Endothelial cell of umbilical vein (primary cell): ENCODE measurements around the gene ST6GALNAC4.

ENCODE experiments used
- EZH2 ChIP-seq: IDR thresholded peaks from 2 replicates; pipeline ENCODE4 v1.6.1; 2012; ENCODE audit warnings: borderline replicate concordance, low read depth, mild to moderate bottlenecking, moderate library complexity, low read length, inconsistent platforms; ENCODE audit not compliant: severe bottlenecking
- POLR2A ChIP-seq: IDR thresholded peaks from 2 replicates; pipeline ENCODE4 v1.6.1; 2012; ENCODE audit warnings: low read depth, mild to moderate bottlenecking, control low read depth, low read length
- POLR2AphosphoS5 ChIP-seq: IDR thresholded peaks from 2 replicates; pipeline ENCODE4 v1.6.1; 2012; ENCODE audit warnings: low read depth, mild to moderate bottlenecking, control low read depth, low read length, moderate library complexity; ENCODE audit not compliant: insufficient read depth
- TF ChIP-seq, protein P1 (sequence below), 2 donors: IDR thresholded peaks; 1 replicate in 1 of 2; 2 replicates in 1 of 2; pipeline ENCODE4 v1.5.1; 2011; ENCODE audit warnings: low read length in 2 of 2, mild to moderate bottlenecking in 2 of 2, moderate library complexity in 2 of 2, control low read depth in 1 of 2, inconsistent platforms in 1 of 2, low read depth in 1 of 2; ENCODE audit not compliant: insufficient read depth in 1 of 2; ENCODE audit errors: extremely low read depth in 1 of 2
- TF ChIP-seq, protein P2 (sequence below): IDR thresholded peaks from 2 replicates; pipeline ENCODE4 v1.6.1; 2011; ENCODE audit not compliant: insufficient read depth, insufficient read length

DNA sequence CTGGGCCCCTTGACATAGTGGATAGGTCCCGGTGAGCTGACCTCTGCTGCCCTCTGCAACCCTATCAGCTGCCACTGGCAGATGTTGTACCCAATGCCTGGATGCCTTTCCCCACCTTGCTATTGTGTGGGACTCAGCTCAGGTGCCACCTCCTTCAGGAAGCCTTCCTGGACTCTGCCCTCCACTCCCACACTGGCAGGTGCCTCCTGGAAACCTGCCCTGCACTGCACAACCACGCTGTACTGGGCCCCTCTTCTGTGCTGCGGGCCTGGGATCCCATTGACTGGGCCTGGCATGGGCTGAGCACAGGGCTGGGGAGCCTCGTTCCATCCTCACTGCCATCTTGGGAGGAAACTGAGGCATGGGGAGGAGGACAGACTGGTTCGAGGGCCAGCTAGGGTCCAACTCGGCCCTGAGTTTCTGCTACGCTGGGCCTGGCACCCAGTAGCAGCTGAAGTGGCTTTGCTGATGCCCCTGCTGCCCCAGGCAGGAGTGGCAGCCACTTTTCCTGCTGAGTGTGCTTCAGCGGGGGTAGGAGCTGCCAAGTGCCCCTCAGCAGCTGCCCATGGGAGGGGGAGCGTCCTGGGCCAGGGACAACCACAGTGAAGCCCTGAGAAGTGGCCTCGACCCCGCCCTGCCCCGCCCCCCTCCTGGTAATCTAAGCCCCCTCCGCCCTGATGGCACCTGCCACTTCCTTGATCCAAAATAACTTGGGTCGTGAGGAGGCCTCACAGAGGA, 40.6 kb downstream of the ST6GALNAC4 start:
- TF ChIP-seq, protein P1, sequence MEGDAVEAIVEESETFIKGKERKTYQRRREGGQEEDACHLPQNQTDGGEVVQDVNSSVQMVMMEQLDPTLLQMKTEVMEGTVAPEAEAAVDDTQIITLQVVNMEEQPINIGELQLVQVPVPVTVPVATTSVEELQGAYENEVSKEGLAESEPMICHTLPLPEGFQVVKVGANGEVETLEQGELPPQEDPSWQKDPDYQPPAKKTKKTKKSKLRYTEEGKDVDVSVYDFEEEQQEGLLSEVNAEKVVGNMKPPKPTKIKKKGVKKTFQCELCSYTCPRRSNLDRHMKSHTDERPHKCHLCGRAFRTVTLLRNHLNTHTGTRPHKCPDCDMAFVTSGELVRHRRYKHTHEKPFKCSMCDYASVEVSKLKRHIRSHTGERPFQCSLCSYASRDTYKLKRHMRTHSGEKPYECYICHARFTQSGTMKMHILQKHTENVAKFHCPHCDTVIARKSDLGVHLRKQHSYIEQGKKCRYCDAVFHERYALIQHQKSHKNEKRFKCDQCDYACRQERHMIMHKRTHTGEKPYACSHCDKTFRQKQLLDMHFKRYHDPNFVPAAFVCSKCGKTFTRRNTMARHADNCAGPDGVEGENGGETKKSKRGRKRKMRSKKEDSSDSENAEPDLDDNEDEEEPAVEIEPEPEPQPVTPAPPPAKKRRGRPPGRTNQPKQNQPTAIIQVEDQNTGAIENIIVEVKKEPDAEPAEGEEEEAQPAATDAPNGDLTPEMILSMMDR (IDR thresholded peaks at IDR 0.05; ENCODE audit: extremely low read depth in 1 of 2, insufficient read depth in 1 of 2, low read depth in 1 of 2, low read length in 2 of 2) = no peak
- TF ChIP-seq POLR2A (no peak), EZH2 (no peak), POLR2AphosphoS5 (no peak)
- TF ChIP-seq, protein P2, sequence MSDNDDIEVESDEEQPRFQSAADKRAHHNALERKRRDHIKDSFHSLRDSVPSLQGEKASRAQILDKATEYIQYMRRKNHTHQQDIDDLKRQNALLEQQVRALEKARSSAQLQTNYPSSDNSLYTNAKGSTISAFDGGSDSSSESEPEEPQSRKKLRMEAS = no peak
